Measurements from ENCODE around the gene RNF146.
"Not testable (repeated sequence)": the region's sequence is repeated elsewhere in the genome, so short reads cannot be mapped to it uniquely, and the experiment has no call there.

RNF146 gene

DNA sequence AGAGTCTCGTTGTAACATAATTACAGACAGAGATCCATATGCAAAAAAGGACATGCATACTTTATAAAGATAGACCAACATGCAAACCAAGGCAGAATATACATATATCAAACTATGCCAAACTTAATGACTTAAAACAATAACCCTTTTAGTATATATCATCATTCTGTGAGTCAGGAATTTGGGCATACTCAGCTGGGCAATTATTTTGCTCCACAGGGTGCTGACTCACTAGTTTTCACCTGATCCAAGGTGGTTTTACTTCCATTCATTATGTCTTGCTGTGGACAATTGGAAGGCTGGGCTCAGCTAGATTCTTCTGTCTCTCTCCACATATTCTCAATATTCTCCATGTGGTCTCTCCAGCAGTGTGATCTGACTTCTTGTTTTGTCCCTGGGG, 41.2 kb upstream of the RNF146 start:
- ATAC-seq = no peak
- TF ChIP-seq ISL1 (CRISPR knock-in tag; IDR thresholded peaks at IDR 0.05) (no peak), ZFP30 (CRISPR knock-in tag; IDR thresholded peaks at IDR 0.05) (no peak), ZC3H10 (CRISPR knock-in tag; IDR thresholded peaks at IDR 0.05) (no peak), GLIS3 (CRISPR knock-in tag; IDR thresholded peaks at IDR 0.05) (no peak), RARB (CRISPR knock-in tag; IDR thresholded peaks at IDR 0.05) (no peak), ZNF70 (CRISPR knock-in tag; IDR thresholded peaks at IDR 0.05) (no peak), ESRRG (CRISPR knock-in tag; IDR thresholded peaks at IDR 0.05) (no peak), ZNF8 (CRISPR knock-in tag; IDR thresholded peaks at IDR 0.05) (no peak)
- TF ChIP-seq, protein P1, sequence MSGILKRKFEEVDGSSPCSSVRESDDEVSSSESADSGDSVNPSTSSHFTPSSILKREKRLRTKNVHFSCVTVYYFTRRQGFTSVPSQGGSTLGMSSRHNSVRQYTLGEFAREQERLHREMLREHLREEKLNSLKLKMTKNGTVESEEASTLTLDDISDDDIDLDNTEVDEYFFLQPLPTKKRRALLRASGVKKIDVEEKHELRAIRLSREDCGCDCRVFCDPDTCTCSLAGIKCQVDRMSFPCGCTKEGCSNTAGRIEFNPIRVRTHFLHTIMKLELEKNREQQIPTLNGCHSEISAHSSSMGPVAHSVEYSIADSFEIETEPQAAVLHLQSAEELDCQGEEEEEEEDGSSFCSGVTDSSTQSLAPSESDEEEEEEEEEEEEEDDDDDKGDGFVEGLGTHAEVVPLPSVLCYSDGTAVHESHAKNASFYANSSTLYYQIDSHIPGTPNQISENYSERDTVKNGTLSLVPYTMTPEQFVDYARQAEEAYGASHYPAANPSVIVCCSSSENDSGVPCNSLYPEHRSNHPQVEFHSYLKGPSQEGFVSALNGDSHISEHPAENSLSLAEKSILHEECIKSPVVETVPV (CRISPR knock-in tag; IDR thresholded peaks at IDR 0.05) = no peak

DNA sequence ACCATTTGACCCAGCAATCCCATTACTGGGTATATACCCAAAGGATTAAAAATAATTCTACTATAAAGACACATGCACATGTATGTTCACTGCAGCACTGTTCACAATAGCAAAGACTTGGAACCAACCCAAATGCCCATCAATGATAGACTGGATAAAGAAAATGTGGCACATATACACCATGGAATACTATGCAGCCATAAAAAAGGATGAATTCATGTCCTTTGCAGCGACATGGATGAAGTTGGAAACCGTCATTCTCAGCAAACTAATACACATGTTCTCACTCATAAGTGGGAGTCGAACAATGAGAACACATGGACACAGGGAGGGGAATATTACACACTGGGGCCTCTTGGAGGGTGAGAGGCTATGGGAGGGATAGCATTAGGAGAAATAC, 32.8 kb upstream of the RNF146 start:
- ATAC-seq = not testable (repeated sequence)

DNA sequence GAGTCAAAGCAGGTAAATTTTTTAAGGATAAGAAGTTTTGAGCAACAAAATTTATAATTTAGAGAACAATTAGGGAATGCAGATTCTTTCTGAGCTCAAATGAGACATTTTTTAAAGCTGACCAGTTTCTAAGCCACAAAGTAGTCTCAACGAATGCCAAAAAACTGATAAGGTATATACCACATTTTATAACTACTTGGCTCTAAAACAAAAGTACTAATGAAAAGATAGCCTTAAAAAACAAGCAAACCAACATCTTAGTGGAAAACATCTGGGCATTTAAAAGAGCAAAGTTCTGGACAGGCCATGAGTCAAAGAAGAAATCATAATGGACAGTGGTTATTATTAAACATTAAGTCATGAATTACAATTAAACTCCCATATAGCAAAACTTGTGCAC, 23.2 kb upstream of the RNF146 start:
- no peak for ATAC-seq
- TF ChIP-seq ZC3H10 (CRISPR knock-in tag; IDR thresholded peaks at IDR 0.05) = no peak

DNA sequence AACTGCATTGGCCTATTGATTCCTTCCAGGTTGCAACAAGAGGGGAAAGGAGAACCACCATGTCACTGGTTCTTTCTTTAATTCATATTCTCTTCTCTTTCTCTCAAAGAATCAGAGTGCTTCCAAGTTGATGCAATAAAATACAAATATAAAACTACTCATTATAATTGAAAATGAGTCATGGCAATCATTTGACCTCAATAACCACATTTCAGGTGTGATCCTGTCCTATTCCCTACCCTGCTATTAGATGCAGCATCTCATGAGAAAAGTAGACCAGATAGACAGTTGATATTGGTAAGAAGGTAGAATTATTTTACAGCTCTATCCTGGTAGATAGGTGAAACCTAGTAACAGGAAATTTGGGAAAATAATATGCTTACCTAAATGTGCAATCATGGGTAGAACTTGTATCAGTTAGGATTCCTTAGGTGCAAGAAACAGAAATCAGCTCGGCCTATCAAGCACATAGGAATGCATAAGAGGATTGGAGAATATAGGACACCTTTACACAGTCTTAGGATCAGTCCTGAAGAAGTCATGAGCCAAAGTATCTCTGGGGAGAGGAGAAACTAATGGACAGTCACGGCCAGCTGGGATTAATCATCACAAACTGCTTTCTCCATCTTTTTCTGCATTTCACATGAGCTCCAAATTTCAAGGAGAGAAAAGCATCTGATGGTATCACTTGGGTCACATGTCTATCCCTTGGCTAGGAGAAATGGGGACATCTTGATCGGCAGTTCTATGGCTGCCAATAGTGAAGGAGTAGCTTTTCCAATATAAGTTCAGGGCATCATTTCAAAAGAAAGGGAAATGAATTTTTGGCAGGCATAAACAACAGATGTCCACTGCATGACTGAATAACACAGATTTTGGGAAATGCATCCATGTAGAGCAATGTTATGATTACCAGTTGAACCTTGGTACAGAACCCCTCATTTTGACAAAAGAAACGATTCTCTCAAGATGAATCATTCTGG, 19.3 kb upstream of the RNF146 start:
- TF ChIP-seq BACH2 (CRISPR knock-in tag; IDR thresholded peaks at IDR 0.05; ENCODE audit: borderline replicate concordance) = no peak
- TF ChIP-seq ZNF8 (CRISPR knock-in tag; IDR thresholded peaks at IDR 0.05) = no peak
- TF ChIP-seq, protein P2, sequence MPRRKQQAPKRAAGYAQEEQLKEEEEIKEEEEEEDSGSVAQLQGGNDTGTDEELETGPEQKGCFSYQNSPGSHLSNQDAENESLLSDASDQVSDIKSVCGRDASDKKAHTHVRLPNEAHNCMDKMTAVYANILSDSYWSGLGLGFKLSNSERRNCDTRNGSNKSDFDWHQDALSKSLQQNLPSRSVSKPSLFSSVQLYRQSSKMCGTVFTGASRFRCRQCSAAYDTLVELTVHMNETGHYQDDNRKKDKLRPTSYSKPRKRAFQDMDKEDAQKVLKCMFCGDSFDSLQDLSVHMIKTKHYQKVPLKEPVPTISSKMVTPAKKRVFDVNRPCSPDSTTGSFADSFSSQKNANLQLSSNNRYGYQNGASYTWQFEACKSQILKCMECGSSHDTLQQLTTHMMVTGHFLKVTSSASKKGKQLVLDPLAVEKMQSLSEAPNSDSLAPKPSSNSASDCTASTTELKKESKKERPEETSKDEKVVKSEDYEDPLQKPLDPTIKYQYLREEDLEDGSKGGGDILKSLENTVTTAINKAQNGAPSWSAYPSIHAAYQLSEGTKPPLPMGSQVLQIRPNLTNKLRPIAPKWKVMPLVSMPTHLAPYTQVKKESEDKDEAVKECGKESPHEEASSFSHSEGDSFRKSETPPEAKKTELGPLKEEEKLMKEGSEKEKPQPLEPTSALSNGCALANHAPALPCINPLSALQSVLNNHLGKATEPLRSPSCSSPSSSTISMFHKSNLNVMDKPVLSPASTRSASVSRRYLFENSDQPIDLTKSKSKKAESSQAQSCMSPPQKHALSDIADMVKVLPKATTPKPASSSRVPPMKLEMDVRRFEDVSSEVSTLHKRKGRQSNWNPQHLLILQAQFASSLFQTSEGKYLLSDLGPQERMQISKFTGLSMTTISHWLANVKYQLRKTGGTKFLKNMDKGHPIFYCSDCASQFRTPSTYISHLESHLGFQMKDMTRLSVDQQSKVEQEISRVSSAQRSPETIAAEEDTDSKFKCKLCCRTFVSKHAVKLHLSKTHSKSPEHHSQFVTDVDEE (CRISPR knock-in tag; IDR thresholded peaks at IDR 0.05) = no peak
- TF ChIP-seq PPARA (CRISPR knock-in tag; IDR thresholded peaks at IDR 0.05; ENCODE audit: borderline replicate concordance) = no peak
- no peak for TF ChIP-seq CSDC2 (CRISPR knock-in tag; IDR thresholded peaks at IDR 0.05)
- TF ChIP-seq TCF4 (CRISPR knock-in tag; IDR thresholded peaks at IDR 0.05; ENCODE audit: borderline replicate concordance) = no peak
- no peak for TF ChIP-seq SNAI2 (CRISPR knock-in tag; IDR thresholded peaks at IDR 0.05)
- TF ChIP-seq ZFP3 (CRISPR knock-in tag; IDR thresholded peaks at IDR 0.05) = no peak
- TF ChIP-seq TOX (CRISPR knock-in tag; IDR thresholded peaks at IDR 0.05; ENCODE audit: borderline replicate concordance) = no peak
- TF ChIP-seq RARB (CRISPR knock-in tag; IDR thresholded peaks at IDR 0.05) = no peak
- no peak for TF ChIP-seq ARNTL (CRISPR knock-in tag; IDR thresholded peaks at IDR 0.05; ENCODE audit: borderline replicate concordance, low read depth)
- no peak for TF ChIP-seq ZNF70 (CRISPR knock-in tag; IDR thresholded peaks at IDR 0.05)
- TF ChIP-seq ZNF565 (CRISPR knock-in tag; conservative IDR thresholded peaks at IDR 0.05; ENCODE audit: low read depth) = no peak
- no peak for TF ChIP-seq ZFP30 (CRISPR knock-in tag; IDR thresholded peaks at IDR 0.05)
- TF ChIP-seq, protein P3, sequence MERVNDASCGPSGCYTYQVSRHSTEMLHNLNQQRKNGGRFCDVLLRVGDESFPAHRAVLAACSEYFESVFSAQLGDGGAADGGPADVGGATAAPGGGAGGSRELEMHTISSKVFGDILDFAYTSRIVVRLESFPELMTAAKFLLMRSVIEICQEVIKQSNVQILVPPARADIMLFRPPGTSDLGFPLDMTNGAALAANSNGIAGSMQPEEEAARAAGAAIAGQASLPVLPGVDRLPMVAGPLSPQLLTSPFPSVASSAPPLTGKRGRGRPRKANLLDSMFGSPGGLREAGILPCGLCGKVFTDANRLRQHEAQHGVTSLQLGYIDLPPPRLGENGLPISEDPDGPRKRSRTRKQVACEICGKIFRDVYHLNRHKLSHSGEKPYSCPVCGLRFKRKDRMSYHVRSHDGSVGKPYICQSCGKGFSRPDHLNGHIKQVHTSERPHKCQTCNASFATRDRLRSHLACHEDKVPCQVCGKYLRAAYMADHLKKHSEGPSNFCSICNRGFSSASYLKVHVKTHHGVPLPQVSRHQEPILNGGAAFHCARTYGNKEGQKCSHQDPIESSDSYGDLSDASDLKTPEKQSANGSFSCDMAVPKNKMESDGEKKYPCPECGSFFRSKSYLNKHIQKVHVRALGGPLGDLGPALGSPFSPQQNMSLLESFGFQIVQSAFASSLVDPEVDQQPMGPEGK (CRISPR knock-in tag; IDR thresholded peaks at IDR 0.05; ENCODE audit: borderline replicate concordance) = no peak
- no peak for TF ChIP-seq ISL1 (CRISPR knock-in tag; IDR thresholded peaks at IDR 0.05)

DNA sequence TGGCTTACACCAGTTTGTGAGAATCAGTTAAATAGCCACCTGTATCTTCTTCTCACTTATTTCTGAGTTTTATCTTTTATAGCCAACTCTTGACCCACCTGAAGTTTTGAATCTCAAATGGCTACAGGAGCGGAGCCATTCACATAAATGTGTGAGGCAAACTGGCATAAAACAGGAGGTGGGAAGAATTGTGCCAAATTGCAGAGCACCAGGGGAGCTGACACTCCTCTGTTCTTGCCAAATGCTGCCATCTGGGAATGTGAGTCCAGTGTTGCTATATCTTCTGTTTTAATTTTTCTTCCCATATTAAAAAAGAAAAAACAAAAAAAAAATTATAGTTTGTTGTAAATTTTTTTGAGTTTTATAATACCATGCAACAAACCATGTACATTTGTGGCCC, 17.0 kb upstream of the RNF146 start:
- no peak for ATAC-seq
- TF ChIP-seq, protein P3 (CRISPR knock-in tag; IDR thresholded peaks at IDR 0.05; ENCODE audit: borderline replicate concordance) = no peak
- TF ChIP-seq ZFP30 (CRISPR knock-in tag; IDR thresholded peaks at IDR 0.05) (no peak), ISL1 (CRISPR knock-in tag; IDR thresholded peaks at IDR 0.05) (no peak), OSR1 (CRISPR knock-in tag; IDR thresholded peaks at IDR 0.05) (no peak), GLIS3 (CRISPR knock-in tag; IDR thresholded peaks at IDR 0.05) (no peak), RARB (CRISPR knock-in tag; IDR thresholded peaks at IDR 0.05) (no peak), ZNF8 (CRISPR knock-in tag; IDR thresholded peaks at IDR 0.05) (no peak), ARNTL (CRISPR knock-in tag; IDR thresholded peaks at IDR 0.05; ENCODE audit: borderline replicate concordance, low read depth) (no peak), TCF4 (CRISPR knock-in tag; IDR thresholded peaks at IDR 0.05; ENCODE audit: borderline replicate concordance) (no peak)
- TF ChIP-seq, protein P4, sequence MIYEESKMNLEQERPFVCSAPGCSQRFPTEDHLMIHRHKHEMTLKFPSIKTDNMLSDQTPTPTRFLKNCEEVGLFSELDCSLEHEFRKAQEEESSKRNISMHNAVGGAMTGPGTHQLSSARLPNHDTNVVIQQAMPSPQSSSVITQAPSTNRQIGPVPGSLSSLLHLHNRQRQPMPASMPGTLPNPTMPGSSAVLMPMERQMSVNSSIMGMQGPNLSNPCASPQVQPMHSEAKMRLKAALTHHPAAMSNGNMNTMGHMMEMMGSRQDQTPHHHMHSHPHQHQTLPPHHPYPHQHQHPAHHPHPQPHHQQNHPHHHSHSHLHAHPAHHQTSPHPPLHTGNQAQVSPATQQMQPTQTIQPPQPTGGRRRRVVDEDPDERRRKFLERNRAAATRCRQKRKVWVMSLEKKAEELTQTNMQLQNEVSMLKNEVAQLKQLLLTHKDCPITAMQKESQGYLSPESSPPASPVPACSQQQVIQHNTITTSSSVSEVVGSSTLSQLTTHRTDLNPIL (CRISPR knock-in tag; IDR thresholded peaks at IDR 0.05; ENCODE audit: low read depth) = no peak
- TF ChIP-seq, protein P5, sequence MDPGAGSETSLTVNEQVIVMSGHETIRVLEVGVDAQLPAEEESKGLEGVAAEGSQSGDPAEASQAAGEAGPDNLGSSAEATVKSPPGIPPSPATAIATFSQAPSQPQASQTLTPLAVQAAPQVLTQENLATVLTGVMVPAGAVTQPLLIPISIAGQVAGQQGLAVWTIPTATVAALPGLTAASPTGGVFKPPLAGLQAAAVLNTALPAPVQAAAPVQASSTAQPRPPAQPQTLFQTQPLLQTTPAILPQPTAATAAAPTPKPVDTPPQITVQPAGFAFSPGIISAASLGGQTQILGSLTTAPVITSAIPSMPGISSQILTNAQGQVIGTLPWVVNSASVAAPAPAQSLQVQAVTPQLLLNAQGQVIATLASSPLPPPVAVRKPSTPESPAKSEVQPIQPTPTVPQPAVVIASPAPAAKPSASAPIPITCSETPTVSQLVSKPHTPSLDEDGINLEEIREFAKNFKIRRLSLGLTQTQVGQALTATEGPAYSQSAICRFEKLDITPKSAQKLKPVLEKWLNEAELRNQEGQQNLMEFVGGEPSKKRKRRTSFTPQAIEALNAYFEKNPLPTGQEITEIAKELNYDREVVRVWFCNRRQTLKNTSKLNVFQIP (CRISPR knock-in tag; IDR thresholded peaks at IDR 0.05; ENCODE audit: borderline replicate concordance, low read depth) = no peak

More for the DNA sequence above, 19.3 kb upstream of the RNF146 start:
- no peak for ATAC-seq

All from SK-N-SH treated with all-trans-retinoic acid at 6 μM for 48 hours (cell line).